ENCODE data around the gene NOL12. TPM values are rescaled to one million over a fixed set of nuclear protein-coding genes. Genes with fewer than 3 reads are reported as not detected.
"Not testable (repeated sequence)": the region's sequence is repeated elsewhere in the genome, so short reads cannot be mapped to it uniquely, and the experiment has no call there.

The NOL12 gene
- total RNA-seq, 1 donor from 2014 or later = 23.0 TPM

DNA sequence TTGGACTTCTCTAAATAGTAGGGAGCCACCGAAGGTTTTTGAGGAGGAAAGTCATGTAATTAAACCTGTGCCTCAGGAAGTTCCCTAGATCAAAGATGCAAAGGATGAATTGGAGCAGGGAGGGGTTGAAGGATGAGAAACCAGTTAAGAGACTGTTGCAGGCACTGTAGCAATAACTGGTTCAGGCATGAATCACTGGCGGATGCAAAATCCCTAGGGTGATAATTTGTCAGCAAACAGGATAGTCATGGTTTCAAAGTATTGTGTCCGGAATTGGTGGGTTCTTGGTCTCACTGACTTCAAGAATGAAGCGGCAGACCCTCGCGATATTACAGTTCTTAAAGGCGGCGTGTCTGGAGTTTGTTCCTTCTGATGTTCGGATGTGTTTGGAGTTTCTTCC is 30.6 kb downstream of the NOL12 start:
- Histone ChIP-seq H3K27me3 (ENCODE audit: low read depth) (no peaks in the 10 kb centered on the region), H3K4me1 (no peaks in the 10 kb centered on the region), H3K4me3 (no peak overlapping the region), H3K36me3 (no peaks in the 10 kb centered on the region), H3K27ac (no peak overlapping the region), H3K9me3 (no peaks in the 10 kb centered on the region)
- TF ChIP-seq, protein P1, sequence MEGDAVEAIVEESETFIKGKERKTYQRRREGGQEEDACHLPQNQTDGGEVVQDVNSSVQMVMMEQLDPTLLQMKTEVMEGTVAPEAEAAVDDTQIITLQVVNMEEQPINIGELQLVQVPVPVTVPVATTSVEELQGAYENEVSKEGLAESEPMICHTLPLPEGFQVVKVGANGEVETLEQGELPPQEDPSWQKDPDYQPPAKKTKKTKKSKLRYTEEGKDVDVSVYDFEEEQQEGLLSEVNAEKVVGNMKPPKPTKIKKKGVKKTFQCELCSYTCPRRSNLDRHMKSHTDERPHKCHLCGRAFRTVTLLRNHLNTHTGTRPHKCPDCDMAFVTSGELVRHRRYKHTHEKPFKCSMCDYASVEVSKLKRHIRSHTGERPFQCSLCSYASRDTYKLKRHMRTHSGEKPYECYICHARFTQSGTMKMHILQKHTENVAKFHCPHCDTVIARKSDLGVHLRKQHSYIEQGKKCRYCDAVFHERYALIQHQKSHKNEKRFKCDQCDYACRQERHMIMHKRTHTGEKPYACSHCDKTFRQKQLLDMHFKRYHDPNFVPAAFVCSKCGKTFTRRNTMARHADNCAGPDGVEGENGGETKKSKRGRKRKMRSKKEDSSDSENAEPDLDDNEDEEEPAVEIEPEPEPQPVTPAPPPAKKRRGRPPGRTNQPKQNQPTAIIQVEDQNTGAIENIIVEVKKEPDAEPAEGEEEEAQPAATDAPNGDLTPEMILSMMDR (IDR thresholded peaks at IDR 0.05) = no peak
- intact Hi-C loops (cut with DNase I) = no loop called here
- DNase-seq = no peak
- ATAC-seq = no peak

DNA sequence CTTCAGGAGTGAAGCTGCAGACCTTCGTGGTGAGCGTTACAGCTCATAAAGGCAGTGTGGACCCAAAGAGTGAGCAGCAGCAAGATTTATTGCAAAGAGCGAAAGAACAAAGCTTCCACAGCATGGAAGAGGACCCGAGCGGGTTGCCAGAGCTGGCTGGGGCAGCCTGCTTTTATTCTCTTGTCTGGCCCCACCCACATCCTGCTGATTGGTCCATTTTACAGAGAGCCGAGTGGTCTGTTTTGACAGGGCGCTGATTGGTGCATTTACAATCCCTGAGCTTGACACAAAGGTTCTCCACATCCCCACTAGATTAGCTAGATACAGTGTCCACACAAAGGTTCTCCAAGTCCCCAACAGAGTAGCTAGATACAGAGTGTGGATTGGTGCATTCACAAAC is 31.1 kb downstream of the NOL12 start:
- intact Hi-C loops (cut with DNase I); DNase-seq; H3K4me3 ChIP-seq: not testable (repeated sequence)

DNA sequence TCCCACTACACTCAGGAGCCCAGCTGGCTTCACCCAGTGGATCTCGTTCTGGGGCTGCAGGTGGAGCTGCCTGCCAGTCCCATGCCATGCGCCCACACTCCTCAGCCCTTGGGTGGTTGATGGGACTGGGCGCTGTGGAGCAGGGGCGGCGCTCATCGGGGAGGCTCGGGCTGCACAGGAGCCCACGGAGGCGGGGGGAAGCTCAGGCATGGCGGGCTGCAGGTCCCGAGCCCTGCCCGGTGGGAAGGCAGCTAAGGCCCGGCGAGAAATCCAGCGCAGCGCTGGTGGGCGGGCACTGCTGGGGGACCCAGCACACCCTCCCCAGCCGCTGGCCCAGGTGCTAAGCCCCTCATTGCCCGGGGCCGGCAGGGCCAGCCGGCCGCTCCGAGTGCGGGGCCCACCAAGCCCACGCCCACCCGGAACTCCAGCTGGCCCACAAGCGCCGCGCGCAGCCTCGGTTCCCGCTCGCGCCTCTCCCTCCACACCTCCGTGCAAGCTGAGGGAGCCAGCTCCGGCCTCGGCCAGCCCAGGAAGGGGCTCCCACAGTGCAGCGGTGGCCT is 31.7 kb downstream of the NOL12 start:
- ATAC-seq; H3K4me3 ChIP-seq; H3K36me3 ChIP-seq; H3K9me3 ChIP-seq; H3K27ac ChIP-seq; H3K27me3 ChIP-seq (ENCODE audit: low read depth); DNase-seq; intact Hi-C loops (cut with DNase I); H3K4me1 ChIP-seq: not testable (repeated sequence)

More for the DNA sequence above, 31.1 kb downstream of the NOL12 start:
- H3K4me1 ChIP-seq; ATAC-seq; H3K27me3 ChIP-seq (ENCODE audit: low read depth); H3K27ac ChIP-seq; H3K36me3 ChIP-seq; H3K9me3 ChIP-seq: not testable (repeated sequence)

DNA sequence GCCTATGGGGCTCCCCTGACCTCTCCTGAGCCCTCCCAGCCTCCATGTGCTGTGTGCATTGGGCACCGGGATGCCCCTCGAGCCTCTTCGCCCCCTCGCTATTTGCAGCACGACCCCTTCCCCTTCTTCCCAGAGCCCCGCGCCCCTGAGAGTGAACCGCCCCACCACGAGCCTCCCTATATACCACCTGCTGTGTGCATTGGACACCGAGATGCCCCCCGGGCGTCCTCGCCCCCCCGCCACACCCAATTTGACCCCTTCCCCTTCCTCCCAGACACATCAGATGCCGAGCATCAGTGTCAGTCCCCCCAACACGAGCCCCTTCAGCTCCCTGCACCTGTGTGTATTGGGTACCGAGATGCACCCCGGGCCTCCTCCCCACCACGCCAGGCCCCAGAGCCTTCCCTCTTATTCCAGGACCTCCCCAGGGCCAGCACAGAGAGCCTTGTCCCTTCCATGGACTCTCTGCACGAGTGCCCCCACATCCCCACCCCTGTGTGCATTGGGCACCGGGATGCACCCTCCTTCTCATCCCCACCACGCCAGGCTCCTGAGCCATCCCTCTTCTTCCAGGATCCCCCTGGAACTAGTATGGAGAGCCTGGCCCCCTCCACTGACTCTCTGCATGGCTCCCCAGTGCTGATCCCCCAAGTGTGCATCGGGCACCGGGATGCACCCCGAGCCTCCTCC is 39.6 kb downstream of the NOL12 start:
- DNase-seq (no peak), ATAC-seq (no peak)
- H3K9me3 ChIP-seq = no peaks in the 10 kb centered on the region
- intact Hi-C loops (cut with DNase I) = no loop called here
- peaks cover 24% of the 10 kb centered on the region for H3K4me1 ChIP-seq
- H3K27ac ChIP-seq = no peak overlapping the region
- H3K27me3 ChIP-seq (ENCODE audit: low read depth) = no peaks in the 10 kb centered on the region
- H3K4me3 ChIP-seq = no peak overlapping the region
- TF ChIP-seq, protein P1 (IDR thresholded peaks at IDR 0.05) = no peak
- H3K36me3 ChIP-seq = no peaks in the 10 kb centered on the region

DNA sequence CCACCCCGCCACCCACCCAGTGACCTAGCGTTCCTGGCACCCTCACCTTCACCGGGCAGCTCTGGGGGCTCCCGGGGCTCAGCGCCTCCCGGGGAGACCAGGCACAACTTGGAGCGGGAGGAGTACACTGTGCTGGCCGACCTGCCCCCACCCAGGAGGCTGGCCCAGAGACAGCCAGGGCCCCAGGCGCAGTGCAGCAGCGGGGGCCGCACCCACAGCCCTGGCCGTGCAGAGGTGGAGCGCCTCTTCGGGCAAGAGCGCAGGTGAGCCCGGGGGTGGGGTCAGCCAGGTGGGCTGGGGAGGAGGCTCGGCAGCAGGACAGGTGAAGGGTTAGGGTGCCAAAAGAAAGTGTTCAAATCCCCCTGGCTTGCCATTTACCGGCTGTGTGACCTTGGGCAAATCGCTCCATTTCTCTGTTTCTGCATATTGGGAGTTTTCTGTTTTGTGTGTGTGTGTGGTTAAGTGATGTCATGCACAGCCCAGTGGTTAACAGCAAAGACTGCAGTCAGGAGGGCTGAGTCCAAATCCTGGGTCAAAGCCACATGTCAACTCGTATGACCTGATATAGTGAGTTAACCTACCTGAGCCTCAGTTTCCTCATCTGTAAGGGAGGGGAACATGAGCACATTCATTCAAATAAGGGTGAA is 40.2 kb downstream of the NOL12 start:
- DNase-seq = no peak
- TF ChIP-seq, protein P1 (IDR thresholded peaks at IDR 0.05) = no peak
- no peaks in the 10 kb centered on the region for H3K36me3 ChIP-seq
- no peaks in the 10 kb centered on the region for H3K27me3 ChIP-seq (ENCODE audit: low read depth)
- no peaks in the 10 kb centered on the region for H3K9me3 ChIP-seq
- H3K4me3 ChIP-seq = no peak overlapping the region
- intact Hi-C loops (cut with DNase I) = no loop called here
- ATAC-seq = peak in 1 of 2 donors; percentile 32
- H3K4me1 ChIP-seq = peaks cover 29% of the 10 kb centered on the region
- no peak overlapping the region for H3K27ac ChIP-seq

DNA sequence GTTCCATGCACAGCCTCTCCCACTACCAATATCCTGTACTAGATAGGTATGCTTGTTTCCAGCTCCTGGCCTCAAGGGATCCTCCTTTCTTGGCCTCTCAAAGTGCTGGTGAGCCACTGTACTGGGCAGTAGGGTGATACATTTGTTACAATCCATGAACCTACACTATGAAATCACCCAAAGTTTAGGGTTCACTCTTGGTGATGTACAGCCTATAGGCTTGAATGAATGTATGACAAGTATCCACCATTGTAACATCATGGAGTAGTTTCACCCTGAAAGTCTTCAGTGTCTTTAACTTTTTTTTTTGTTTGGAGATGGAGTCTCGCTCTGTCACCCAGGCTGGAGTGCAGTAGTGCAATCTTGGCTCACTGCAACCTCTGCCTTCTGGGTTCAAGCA is 42.5 kb downstream of the NOL12 start:
- Histone ChIP-seq H3K27me3 (ENCODE audit: low read depth) (no peaks in the 10 kb centered on the region), H3K36me3 (no peaks in the 10 kb centered on the region), H3K4me3 (no peak overlapping the region), H3K27ac (peak overlapping the region; percentile 48), H3K9me3 (no peaks in the 10 kb centered on the region), H3K4me1 (peaks cover 38% of the 10 kb centered on the region)
- ATAC-seq (peak in 1 of 2 donors; percentile 18), DNase-seq (no peak)
- TF ChIP-seq, protein P1 (IDR thresholded peaks at IDR 0.05) = no peak
- intact Hi-C loops (cut with DNase I) = no loop called here
